K562 (cell line): ENCODE measurements around the gene AKT2. TPM values are rescaled to one million over a fixed set of nuclear protein-coding genes. Genes with fewer than 3 reads are reported as not detected.

Experiments
- ARNT ChIP-seq, 2 experiments: fragments of 450-650 bp; IDR thresholded peaks; 2 replicates each; pipeline ENCODE4 v1.6.1; 2016; ENCODE audit warnings: mild to moderate bottlenecking in 1 of 2
- CAMTA2 ChIP-seq: fragments of 250-450 bp; sonication (Bioruptor Pico); conservative IDR thresholded peaks from 2 replicates; pipeline ENCODE4 v1.5.1; 2022
- CBFA2T3 ChIP-seq: fragments of 450-650 bp; IDR thresholded peaks from 2 replicates; pipeline ENCODE4 v1.6.1; 2017
- E2F5 ChIP-seq: sonication (generic); formaldehyde crosslinking; IDR thresholded peaks from 2 replicates; pipeline ENCODE4 v1.8.0; 2022; ENCODE audit warnings: mild to moderate bottlenecking, missing genetic modification reagents
- HLTF ChIP-seq: fragments of 450-650 bp; IDR thresholded peaks from 2 replicates; pipeline ENCODE4 v1.6.1; 2016
- JUND ChIP-seq, 2 experiments: IDR thresholded peaks; 2 replicates in 1 of 2; 3 replicates in 1 of 2; pipeline ENCODE4 v1.6.1; 2011; ENCODE audit warnings: borderline replicate concordance in 2 of 2, low read depth in 2 of 2, low read length in 2 of 2, improper control_type of control experiment in 1 of 2, missing biosample characterization in 1 of 2, missing genetic modification characterization in 1 of 2, missing genetic modification reagents in 1 of 2
- MEF2A ChIP-seq: IDR thresholded peaks from 2 replicates; pipeline ENCODE4 v1.6.1; 2011; ENCODE audit warnings: low read depth, mild to moderate bottlenecking, low read length, moderate library complexity; ENCODE audit not compliant: control insufficient read depth
- MGA ChIP-seq: fragments of 450-650 bp; IDR thresholded peaks from 2 replicates; pipeline ENCODE4 v1.6.1; 2016; ENCODE audit warnings: mild to moderate bottlenecking, moderate library complexity
- MTA3 ChIP-seq: fragments of 450-650 bp; formaldehyde crosslinking; IDR thresholded peaks from 2 replicates; pipeline ENCODE4 v1.6.1; 2017; ENCODE audit warnings: mild to moderate bottlenecking, borderline replicate concordance
- MTF1 ChIP-seq: fragments of 250-450 bp; sonication (Bioruptor Pico); IDR thresholded peaks from 2 replicates; pipeline ENCODE4 v1.9.0; 2021; ENCODE audit warnings: moderate library complexity, mild to moderate bottlenecking, inconsistent platforms, borderline replicate concordance
- NR2F6 ChIP-seq: fragments of 450-650 bp; formaldehyde crosslinking; IDR thresholded peaks from 2 replicates; pipeline ENCODE4 v1.4.0; 2020; ENCODE audit warnings: mild to moderate bottlenecking
- NRF1 ChIP-seq, 2 experiments: fragments of 450-650 bp; IDR thresholded peaks in 1 of 2; conservative IDR thresholded peaks in 1 of 2; 2 replicates each; pipeline ENCODE4 v1.6.1; 2014; ENCODE audit warnings: mild to moderate bottlenecking in 2 of 2
- SLC30A9 ChIP-seq: fragments of 250-450 bp; sonication (Bioruptor Pico); IDR thresholded peaks from 2 replicates; pipeline ENCODE4 v1.8.0; 2022; ENCODE audit warnings: mild to moderate bottlenecking, moderate library complexity
- SMARCA5 ChIP-seq: fragments of 450-650 bp; IDR thresholded peaks from 2 replicates; pipeline ENCODE4 v1.6.1; 2016
- SNAPC5 ChIP-seq: fragments of 250-450 bp; sonication (Bioruptor Pico); IDR thresholded peaks from 2 replicates; pipeline ENCODE4 v1.8.0; 2021; ENCODE audit warnings: moderate library complexity, mild to moderate bottlenecking, inconsistent platforms
- TRIM24 ChIP-seq, 2 experiments: fragments of 450-650 bp; IDR thresholded peaks; 2 replicates each; pipeline ENCODE4 v1.6.1; 2016
- ZNF143 ChIP-seq: sonication (generic); formaldehyde crosslinking; IDR thresholded peaks from 2 replicates; pipeline ENCODE4 v1.9.0; 2022; ENCODE audit warnings: mild to moderate bottlenecking, missing genetic modification reagents
- ZNF75A ChIP-seq: fragments of 450-650 bp; formaldehyde crosslinking; IDR thresholded peaks from 2 replicates; pipeline ENCODE4 v1.4.0; 2020; ENCODE audit warnings: mild to moderate bottlenecking
- polyA plus RNA-seq, 8 experiments: library from polyadenylated mRNA; depleted of rRNA in 4 of 8; stranded (reverse) in 5 of 8; unstranded in 3 of 8; fragments of >200 nt; fragmentation: Nextera tagmentation in 2 of 8; fragmentation: Illumina TruSeq in 1 of 8; extraction: Ambion mirVana in 2 of 8; extraction: Trizol in 1 of 8; gene quantifications; 2 replicates each; pipeline versions ENCODE4 v1.2.1 to v1.2.3, GENCODE V29; 2011 to 2014; ENCODE audit warnings: inconsistent platforms in 1 of 8, missing spikeins in 1 of 8
- total RNA-seq, 7 experiments: library from RNA; depleted of rRNA in 6 of 7; stranded (reverse); fragments of >200 nt in 6 of 7; fragmentation: Illumina TruSeq in 2 of 7; extraction: Trizol in 2 of 7; gene quantifications; 2 replicates each; pipeline versions ENCODE4 v1.2.1 to v1.2.3, GENCODE V29; 2011 to 2021; ENCODE audit warnings: low replicate concordance in 1 of 7

AKT2 gene
- total and polyA plus RNA-seq, 9 of the 15 experiments (the other 6 are each of a cell fraction or from before 2014, with no cell fraction given), result 1.1 to 132 (median 67.7) TPM

GRCh38 chr19:40267601-40267997 lies 17.5 kb downstream of the AKT2 start (continued):
- no peak for TF ChIP-seq MGA
- no peak for TF ChIP-seq SNAPC5
- no peak for TF ChIP-seq HLTF
- TF ChIP-seq MEF2A, result no peak
- TF ChIP-seq SLC30A9, result no peak
- no peak for TF ChIP-seq MTA3
- no peak for TF ChIP-seq SMARCA5
- TF ChIP-seq ZNF75A (CRISPR knock-in tag), result no peak
- peak; percentile 38 to 46; a peak in 2 of 4 replicates for TF ChIP-seq TRIM24 (IDR thresholded peaks at IDR 0.05)
- 0 out of 2 replicates have a peak, but pooled peaks have one; percentile 32 for TF ChIP-seq CBFA2T3
- no peak for TF ChIP-seq E2F5 (CRISPR knock-in tag)
- no peak for TF ChIP-seq NR2F6 (CRISPR knock-in tag)
- no peak for TF ChIP-seq ZNF143 (CRISPR knock-in tag)
- TF ChIP-seq ARNT (IDR thresholded peaks at IDR 0.05), result no peak
- no peak for TF ChIP-seq CAMTA2 (CRISPR knock-in tag)
- no peak for TF ChIP-seq MTF1
- TF ChIP-seq JUND (IDR thresholded peaks at IDR 0.05; ENCODE audit: borderline replicate concordance, low read depth, low read length), result no peak
- TF ChIP-seq JUND (tag; IDR thresholded peaks at IDR 0.05; ENCODE audit: borderline replicate concordance, low read depth, low read length), result no peak
- TF ChIP-seq NRF1 (conservative IDR thresholded peaks at IDR 0.05 in 1 of 2, IDR thresholded peaks at IDR 0.05 in 1 of 2), result no peak
